HEK293 (cell line): ENCODE measurements around the gene PPM1J.
A peak's percentile ranks its signal among the peaks of the same experiment; 100 is the strongest.

ENCODE experiments used
- CTCF ChIA-PET: fragments of 350-600 bp; formaldehyde crosslinking; extraction: SDS; loops from one replicate; lab custom pipeline; 2021; ENCODE audit warnings: antibody characterized with exemption; lab: Yijun Ruan, JAX
- POLR2A ChIA-PET: fragments of 300-600 bp; formaldehyde crosslinking; extraction: SDS; loops from one replicate; lab custom pipeline; 2020; ENCODE audit warnings: antibody characterized with exemption, inconsistent platforms; lab: Yijun Ruan, JAX
- H3K27ac ChIP-seq: fragments of 200-500 bp; sonication (Bioruptor generic); 2 replicates; pipeline ENCODE4 v1.5.1; 2014; ENCODE audit warnings: low read depth, low read length, control low read depth, inconsistent platforms; ENCODE audit errors: extremely low read depth
- H3K36me3 ChIP-seq, 2 experiments: fragments of 200-500 bp in 1 of 2; sonication (Bioruptor generic) in 1 of 2; 1 replicate in 1 of 2; 2 replicates in 1 of 2; pipeline ENCODE4 v1.5.1; 2014 to 2017; ENCODE audit warnings: inconsistent platforms in 2 of 2, low read length in 2 of 2; ENCODE audit not compliant: control insufficient read depth in 2 of 2, insufficient read depth in 1 of 2
- H3K4me1 ChIP-seq: fragments of 200-500 bp; sonication (Bioruptor generic); 2 replicates; pipeline ENCODE4 v1.5.1; 2014; ENCODE audit warnings: mild to moderate bottlenecking, low read length, inconsistent platforms; ENCODE audit not compliant: control insufficient read depth, insufficient read depth
- H3K4me3 ChIP-seq: 2 replicates; pipeline ENCODE4 v1.5.1; 2011; ENCODE audit warnings: low read depth, mild to moderate bottlenecking, control low read depth, low read length, moderate library complexity
- H3K9me3 ChIP-seq: fragments of 200-500 bp; sonication (Bioruptor generic); 2 replicates; pipeline ENCODE4 v1.5.1; 2014; ENCODE audit warnings: low read depth, low read length, inconsistent platforms; ENCODE audit not compliant: control insufficient read depth, insufficient read depth
- HOXD13 ChIP-seq: sonication (generic); formaldehyde crosslinking; IDR thresholded peaks from 2 replicates; pipeline ENCODE4 v1.8.0; 2022; ENCODE audit warnings: missing genetic modification reagents, borderline replicate concordance
- IKZF3 ChIP-seq: fragments of 450-650 bp; IDR thresholded peaks from 2 replicates; pipeline ENCODE4 v1.5.0; 2018; ENCODE audit warnings: missing biosample characterization, mild to moderate bottlenecking, missing genetic modification characterization, moderate library complexity
- INSM2 ChIP-seq: fragments of 450-650 bp; formaldehyde crosslinking; IDR thresholded peaks from 2 replicates; pipeline ENCODE4 v1.5.1; 2016; ENCODE audit warnings: missing biosample characterization, missing genetic modification characterization
- KLF1 ChIP-seq: fragments of 450-650 bp; formaldehyde crosslinking; IDR thresholded peaks from 2 replicates; pipeline ENCODE4 v1.5.1; 2016; ENCODE audit warnings: missing biosample characterization, missing genetic modification characterization
- MZF1 ChIP-seq: fragments of 450-650 bp; formaldehyde crosslinking; IDR thresholded peaks from 2 replicates; pipeline ENCODE4 v1.5.1; 2017; ENCODE audit warnings: missing biosample characterization, missing genetic modification characterization, borderline replicate concordance
- SP2 ChIP-seq: fragments of 450-650 bp; formaldehyde crosslinking; IDR thresholded peaks from 2 replicates; pipeline ENCODE4 v1.5.1; 2016; ENCODE audit warnings: missing biosample characterization, missing genetic modification characterization
- WT1 ChIP-seq: fragments of 450-650 bp; formaldehyde crosslinking; IDR thresholded peaks from 2 replicates; pipeline ENCODE4 v1.5.1; 2016; ENCODE audit warnings: missing biosample characterization, missing genetic modification characterization
- ZEB2 ChIP-seq: fragments of 450-650 bp; formaldehyde crosslinking; IDR thresholded peaks from 2 replicates; pipeline ENCODE4 v1.5.1; 2016; ENCODE audit warnings: missing biosample characterization, missing genetic modification characterization
- ZFP37 ChIP-seq: fragments of 450-650 bp; formaldehyde crosslinking; IDR thresholded peaks from 2 replicates; pipeline ENCODE4 v1.5.1; 2016; ENCODE audit warnings: missing biosample characterization, missing genetic modification characterization
- ZNF132 ChIP-seq: fragments of 450-650 bp; formaldehyde crosslinking; IDR thresholded peaks from 2 replicates; pipeline ENCODE4 v1.5.1; 2017; ENCODE audit warnings: missing biosample characterization, missing genetic modification characterization, borderline replicate concordance
- ZNF140 ChIP-seq: fragments of 450-650 bp; formaldehyde crosslinking; IDR thresholded peaks from 2 replicates; pipeline ENCODE4 v1.5.1; 2016; ENCODE audit warnings: missing biosample characterization, missing genetic modification characterization
- ZNF16 ChIP-seq: fragments of 450-650 bp; formaldehyde crosslinking; IDR thresholded peaks from 2 replicates; pipeline ENCODE4 v1.5.1; 2016; ENCODE audit warnings: low read depth, missing biosample characterization, missing genetic modification characterization
- ZNF202 ChIP-seq: fragments of 450-650 bp; formaldehyde crosslinking; IDR thresholded peaks from 2 replicates; pipeline ENCODE4 v1.5.1; 2016; ENCODE audit warnings: missing biosample characterization, missing genetic modification characterization, borderline replicate concordance
- ZNF214 ChIP-seq: fragments of 450-650 bp; formaldehyde crosslinking; IDR thresholded peaks from 2 replicates; pipeline ENCODE4 v1.5.1; 2017; ENCODE audit warnings: missing biosample characterization, mild to moderate bottlenecking, missing genetic modification characterization, borderline replicate concordance
- ZNF239 ChIP-seq: fragments of 450-650 bp; formaldehyde crosslinking; IDR thresholded peaks from 2 replicates; pipeline ENCODE4 v1.5.1; 2016; ENCODE audit warnings: missing biosample characterization, missing genetic modification characterization
- ZNF280D ChIP-seq: fragments of 450-650 bp; formaldehyde crosslinking; IDR thresholded peaks from 2 replicates; pipeline ENCODE4 v1.5.1; 2016; ENCODE audit warnings: missing biosample characterization, missing genetic modification characterization
- ZNF37A ChIP-seq: fragments of 450-650 bp; IDR thresholded peaks from 2 replicates; pipeline ENCODE4 v1.5.1; 2018; ENCODE audit warnings: missing biosample characterization, missing genetic modification characterization
- ZNF398 ChIP-seq: fragments of 450-650 bp; formaldehyde crosslinking; IDR thresholded peaks from 2 replicates; pipeline ENCODE4 v1.5.1; 2017; ENCODE audit warnings: missing biosample characterization, missing genetic modification characterization
- ZNF48 ChIP-seq: fragments of 450-650 bp; formaldehyde crosslinking; IDR thresholded peaks from 2 replicates; pipeline ENCODE4 v1.5.1; 2016; ENCODE audit warnings: missing biosample characterization, missing genetic modification characterization
- ZNF488 ChIP-seq: fragments of 450-650 bp; formaldehyde crosslinking; IDR thresholded peaks from 2 replicates; pipeline ENCODE4 v1.5.1; 2016; ENCODE audit warnings: missing biosample characterization, missing genetic modification characterization
- ZNF501 ChIP-seq: fragments of 450-650 bp; formaldehyde crosslinking; IDR thresholded peaks from 2 replicates; pipeline ENCODE4 v1.5.1; 2016; ENCODE audit warnings: missing biosample characterization, missing genetic modification characterization
- ZNF544 ChIP-seq: fragments of 450-650 bp; formaldehyde crosslinking; IDR thresholded peaks from 2 replicates; pipeline ENCODE4 v1.5.0; 2017; ENCODE audit warnings: missing biosample characterization, missing genetic modification characterization
- ZNF645 ChIP-seq: fragments of 450-650 bp; formaldehyde crosslinking; IDR thresholded peaks from 2 replicates; pipeline ENCODE4; 2016; ENCODE audit warnings: missing biosample characterization, missing genetic modification characterization
- ZNF654 ChIP-seq: fragments of 450-650 bp; formaldehyde crosslinking; IDR thresholded peaks from 2 replicates; pipeline ENCODE4 v1.5.1; 2016; ENCODE audit warnings: low read depth, missing biosample characterization, missing genetic modification characterization
- ZNF777 ChIP-seq: fragments of 450-650 bp; formaldehyde crosslinking; IDR thresholded peaks from 2 replicates; pipeline ENCODE4 v1.5.1; 2017; ENCODE audit warnings: missing biosample characterization, missing genetic modification characterization, borderline replicate concordance
- ZSCAN30 ChIP-seq: fragments of 450-650 bp; IDR thresholded peaks from 2 replicates; pipeline ENCODE4 v1.5.1; 2018; ENCODE audit warnings: missing biosample characterization, mild to moderate bottlenecking, missing genetic modification characterization, moderate library complexity
- ZSCAN5A ChIP-seq: fragments of 450-650 bp; formaldehyde crosslinking; IDR thresholded peaks from 2 replicates; pipeline ENCODE4 v1.5.1; 2016; ENCODE audit warnings: missing biosample characterization, missing genetic modification characterization

Gene PPM1J

GRCh38 chr1:112704934-112705627 lies 10.1 kb downstream of the PPM1J start (continued):
- TF ChIP-seq ZNF645 (tag by site-specific recombination) = no peak
- no peak for TF ChIP-seq HOXD13 (CRISPR knock-in tag)
- TF ChIP-seq ZNF16 (tag by site-specific recombination) = no peak
- peak; percentile 96 for TF ChIP-seq IKZF3 (tag by site-specific recombination)
- TF ChIP-seq ZNF132 = no peak
- TF ChIP-seq ZSCAN30 (tag by site-specific recombination) = 0 out of 2 replicates have a peak, but pooled peaks have one; percentile 12
- no peak for TF ChIP-seq ZNF239 (tag by site-specific recombination)
- TF ChIP-seq ZNF37A (tag by site-specific recombination) = no peak
- TF ChIP-seq WT1 (tag by site-specific recombination) = peak; percentile 15; the same call in 1 of the 2 replicates
- peak; percentile 90 for TF ChIP-seq SP2 (tag by site-specific recombination)
- no peak for TF ChIP-seq ZNF202 (tag by site-specific recombination)
- TF ChIP-seq ZFP37 (tag by site-specific recombination) = no peak
- peak; percentile 99 for TF ChIP-seq ZNF398 (tag by site-specific recombination)
- peak; percentile 79 for TF ChIP-seq ZNF501 (tag by site-specific recombination)
- peak; percentile 58; the same call in 1 of the 2 replicates for TF ChIP-seq ZEB2
- no peak for TF ChIP-seq ZNF214 (tag by site-specific recombination)
- TF ChIP-seq ZSCAN5A (tag by site-specific recombination) = no peak
- no peak for TF ChIP-seq ZNF654
- peak; percentile 62 for TF ChIP-seq KLF1
- no peak for TF ChIP-seq INSM2 (tag by site-specific recombination)

- Histone ChIP-seq H3K36me3 (peaks cover 0 to 45% of the 10 kb centered on the region in 2 experiments; a peak in 1 of 3 replicates), H3K4me3 (peak overlapping the region; percentile 30), H3K9me3 (no peaks in the 10 kb centered on the region), H3K4me1 (peaks cover 18% of the 10 kb centered on the region), H3K27ac (no peak overlapping the region; the same call in 1 of the 2 replicates)
- ChIA-PET CTCF (interaction anchor here (0.6 to 2.1 kb wide), 8 partner anchors 30 to 368 kb away, joined by 3 to 5 read pairs (median 5); partner anchors contain the start of genes LRIG2 and MOV10), POLR2A (interaction anchor here (0.5 to 9.8 kb wide), 11 partner anchors 8 to 313 kb away, joined by 3 to 91 read pairs (median 4); partner anchors contain the start of genes CAPZA1, CTTNBP2NL, MOV10 and PPM1J)
- TF ChIP-seq MZF1 (tag by site-specific recombination) = no peak
- no peak for TF ChIP-seq ZNF544 (tag by site-specific recombination)
- TF ChIP-seq ZNF48 = no peak
- TF ChIP-seq ZNF488 (tag by site-specific recombination) = no peak
- TF ChIP-seq ZNF280D = no peak
- TF ChIP-seq ZFP37 (tag by site-specific recombination) = no peak
- no peak for TF ChIP-seq ZNF140 (tag by site-specific recombination)
- no peak for TF ChIP-seq ZNF777 (tag by site-specific recombination)
Measured at GRCh38 chr1:112704391-112704933, 10.7 kb downstream of the PPM1J start.
